ENCODE results near the gene HOXB4.

Gene HOXB4

DNA sequence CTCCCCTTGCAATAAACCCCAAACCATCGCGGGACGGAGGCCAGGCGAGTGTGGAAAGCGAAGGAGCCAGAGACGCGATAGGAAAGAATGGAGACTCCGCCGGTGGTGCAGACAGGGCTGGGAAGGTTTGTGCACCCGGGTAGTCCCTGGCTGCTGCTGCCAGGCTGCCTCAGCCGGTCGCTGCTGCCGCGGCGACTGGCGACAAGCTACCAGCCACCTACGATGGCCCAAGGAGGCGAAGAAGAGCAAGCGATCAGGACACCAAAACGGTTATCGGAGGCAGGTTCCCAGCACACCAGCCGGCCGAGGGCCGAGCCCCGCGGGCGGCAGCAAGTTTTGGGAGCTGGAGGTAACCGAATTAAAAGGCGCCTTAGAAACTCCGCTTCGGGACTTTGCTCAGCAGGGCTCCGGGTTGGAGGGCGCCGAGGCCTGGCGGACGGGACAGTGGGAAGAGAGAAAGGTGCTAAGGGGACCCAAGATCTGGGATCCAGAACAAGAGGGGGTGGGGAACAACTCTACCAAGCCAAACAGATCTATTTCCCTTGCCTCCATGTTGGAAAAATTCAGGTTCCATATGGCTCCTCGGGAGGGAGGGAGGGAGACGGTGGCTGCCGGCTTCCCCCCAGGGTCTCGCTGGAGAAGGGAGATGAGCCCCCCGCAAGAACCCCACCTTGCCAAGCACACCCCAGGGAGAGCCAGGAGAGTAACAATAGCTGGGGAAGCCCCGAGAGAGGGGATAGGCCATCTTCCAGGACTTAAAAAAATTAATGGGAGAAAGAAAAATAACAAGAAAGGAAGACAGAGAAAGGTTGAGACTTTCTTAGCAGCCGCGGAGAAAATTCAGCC lies 23.5 kb downstream of the HOXB4 start:
- H3K36me3 ChIP-seq (replicated peaks; ENCODE audit: insufficient read depth, low read length): no peaks in the 10 kb centered on the region
- no peaks in the 10 kb centered on the region for H3K79me2 ChIP-seq (ENCODE audit: low read length)
- no peak for TF ChIP-seq EZH2phosphoT487 (IDR thresholded peaks at IDR 0.05; ENCODE audit: low read length)
- TF ChIP-seq, protein P1, sequence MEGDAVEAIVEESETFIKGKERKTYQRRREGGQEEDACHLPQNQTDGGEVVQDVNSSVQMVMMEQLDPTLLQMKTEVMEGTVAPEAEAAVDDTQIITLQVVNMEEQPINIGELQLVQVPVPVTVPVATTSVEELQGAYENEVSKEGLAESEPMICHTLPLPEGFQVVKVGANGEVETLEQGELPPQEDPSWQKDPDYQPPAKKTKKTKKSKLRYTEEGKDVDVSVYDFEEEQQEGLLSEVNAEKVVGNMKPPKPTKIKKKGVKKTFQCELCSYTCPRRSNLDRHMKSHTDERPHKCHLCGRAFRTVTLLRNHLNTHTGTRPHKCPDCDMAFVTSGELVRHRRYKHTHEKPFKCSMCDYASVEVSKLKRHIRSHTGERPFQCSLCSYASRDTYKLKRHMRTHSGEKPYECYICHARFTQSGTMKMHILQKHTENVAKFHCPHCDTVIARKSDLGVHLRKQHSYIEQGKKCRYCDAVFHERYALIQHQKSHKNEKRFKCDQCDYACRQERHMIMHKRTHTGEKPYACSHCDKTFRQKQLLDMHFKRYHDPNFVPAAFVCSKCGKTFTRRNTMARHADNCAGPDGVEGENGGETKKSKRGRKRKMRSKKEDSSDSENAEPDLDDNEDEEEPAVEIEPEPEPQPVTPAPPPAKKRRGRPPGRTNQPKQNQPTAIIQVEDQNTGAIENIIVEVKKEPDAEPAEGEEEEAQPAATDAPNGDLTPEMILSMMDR (IDR thresholded peaks at IDR 0.05; ENCODE audit: low read length): no peak
- H3K27ac ChIP-seq (ENCODE audit: low read length): no peak overlapping the region
- H3K9ac ChIP-seq (ENCODE audit: low read length): no peak overlapping the region
- H3K9me2 ChIP-seq (replicated peaks; ENCODE audit: insufficient read depth, low read length): no peaks in the 10 kb centered on the region
- H2AFZ ChIP-seq (ENCODE audit: low read length): no peak overlapping the region
- H3K4me1 ChIP-seq (ENCODE audit: low read length): no peaks in the 10 kb centered on the region
- no peaks in the 10 kb centered on the region for H3K9me3 ChIP-seq (replicated peaks; ENCODE audit: insufficient read depth, low read length)
- H3K4me2 ChIP-seq (ENCODE audit: low read depth, low read length): no peak overlapping the region
- H3F3A ChIP-seq (ENCODE audit: insufficient read depth, low read length): no peaks in the 10 kb centered on the region
- no peak overlapping the region for H3K4me3 ChIP-seq (ENCODE audit: low read length)
- no peaks in the 10 kb centered on the region for H4K20me1 ChIP-seq (ENCODE audit: insufficient read depth, low read length)
- no peak for DNase-seq
- H3K27me3 ChIP-seq (replicated peaks; ENCODE audit: insufficient read depth, low read length): no peaks in the 10 kb centered on the region

DNA sequence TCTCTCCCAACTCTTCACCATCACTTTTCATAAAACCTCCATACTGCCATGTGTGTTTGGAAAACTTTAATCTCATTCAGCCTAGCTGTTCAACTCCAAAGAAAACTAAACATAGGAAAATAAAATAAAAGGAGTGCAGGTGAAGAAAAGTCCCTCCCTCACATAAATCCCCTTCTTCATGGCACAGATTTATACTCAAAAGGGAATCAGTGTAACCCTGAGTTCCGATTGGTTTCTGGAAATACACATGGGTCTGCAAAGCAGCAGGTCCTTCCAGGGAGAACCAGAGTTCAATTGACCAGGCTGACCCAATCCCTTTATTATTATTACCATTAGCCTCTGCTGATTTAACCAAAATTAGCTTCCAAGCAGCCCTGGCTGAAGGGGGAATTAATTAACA lies 24.3 kb downstream of the HOXB4 start:
- Histone ChIP-seq H3K4me1 (ENCODE audit: low read length) (no peaks in the 10 kb centered on the region), H3K4me3 (ENCODE audit: low read length) (no peak overlapping the region), H3F3A (ENCODE audit: insufficient read depth, low read length) (no peaks in the 10 kb centered on the region), H3K79me2 (ENCODE audit: low read length) (no peaks in the 10 kb centered on the region), H3K4me2 (ENCODE audit: low read depth, low read length) (no peak overlapping the region), H3K9me3 (replicated peaks; ENCODE audit: insufficient read depth, low read length) (no peaks in the 10 kb centered on the region), H3K27ac (ENCODE audit: low read length) (no peak overlapping the region), H3K9me2 (replicated peaks; ENCODE audit: insufficient read depth, low read length) (no peaks in the 10 kb centered on the region), H2AFZ (ENCODE audit: low read length) (no peak overlapping the region), H4K20me1 (ENCODE audit: insufficient read depth, low read length) (no peaks in the 10 kb centered on the region), H3K27me3 (replicated peaks; ENCODE audit: insufficient read depth, low read length) (no peaks in the 10 kb centered on the region), H3K36me3 (replicated peaks; ENCODE audit: insufficient read depth, low read length) (no peaks in the 10 kb centered on the region), H3K9ac (ENCODE audit: low read length) (no peak overlapping the region)
- TF ChIP-seq EZH2phosphoT487 (IDR thresholded peaks at IDR 0.05; ENCODE audit: low read length) (no peak), EZH2 (optimal IDR thresholded peaks at IDR 0.05; ENCODE audit: low read depth, low read length) (no peak)
- TF ChIP-seq, protein P1 (IDR thresholded peaks at IDR 0.05; ENCODE audit: low read length): no peak
- DNase-seq: no peak

- Histone ChIP-seq H4K20me1 (ENCODE audit: insufficient read depth, low read length) (no peaks in the 10 kb centered on the region), H3K79me2 (ENCODE audit: low read length) (no peaks in the 10 kb centered on the region), H3K9ac (ENCODE audit: low read length) (no peak overlapping the region)
These were observed 25.0 kb downstream of the HOXB4 start for GRCh38 chr17:48553190-48553547.

More at GRCh38 chr17:48553190-48553547, 25.0 kb downstream of the HOXB4 start:
- DNase-seq: no peak
- Histone ChIP-seq H3K4me1 (ENCODE audit: low read length) (no peaks in the 10 kb centered on the region), H3K4me3 (ENCODE audit: low read length) (no peak overlapping the region), H3K27me3 (replicated peaks; ENCODE audit: insufficient read depth, low read length) (no peaks in the 10 kb centered on the region), H3K27ac (ENCODE audit: low read length) (no peak overlapping the region), H3K4me2 (ENCODE audit: low read depth, low read length) (no peak overlapping the region), H2AFZ (ENCODE audit: low read length) (no peak overlapping the region), H3F3A (ENCODE audit: insufficient read depth, low read length) (no peaks in the 10 kb centered on the region), H3K9me3 (replicated peaks; ENCODE audit: insufficient read depth, low read length) (no peaks in the 10 kb centered on the region), H3K9me2 (replicated peaks; ENCODE audit: insufficient read depth, low read length) (no peaks in the 10 kb centered on the region), H3K36me3 (replicated peaks; ENCODE audit: insufficient read depth, low read length) (no peaks in the 10 kb centered on the region)
- TF ChIP-seq EZH2phosphoT487 (IDR thresholded peaks at IDR 0.05; ENCODE audit: low read length): no peak
- no peak for TF ChIP-seq EZH2 (optimal IDR thresholded peaks at IDR 0.05; ENCODE audit: low read depth, low read length)
- TF ChIP-seq, protein P1 (IDR thresholded peaks at IDR 0.05; ENCODE audit: low read length): no peak

Data from MM.1S (cell line).